WI38 (cell line): Measurements from ENCODE around the gene GNAZ.
"Not testable (repeated sequence)": the region's sequence is repeated elsewhere in the genome, so short reads cannot be mapped to it uniquely, and the experiment has no call there.

Experiments used
- H3K4me3 ChIP-seq: 2 replicates; pipeline ENCODE4 v1.5.1; 2011; ENCODE audit warnings: low read depth, mild to moderate bottlenecking, control low read depth, low read length
- TF ChIP-seq, protein P1 (sequence below): IDR thresholded peaks from 2 replicates; pipeline ENCODE4 v1.5.1; 2012; ENCODE audit warnings: low read depth, mild to moderate bottlenecking, control low read depth, low read length

GNAZ gene

GRCh38 chr22:23047265-23047664, 23.1 kb upstream of the GNAZ start:
- TF ChIP-seq, protein P1, sequence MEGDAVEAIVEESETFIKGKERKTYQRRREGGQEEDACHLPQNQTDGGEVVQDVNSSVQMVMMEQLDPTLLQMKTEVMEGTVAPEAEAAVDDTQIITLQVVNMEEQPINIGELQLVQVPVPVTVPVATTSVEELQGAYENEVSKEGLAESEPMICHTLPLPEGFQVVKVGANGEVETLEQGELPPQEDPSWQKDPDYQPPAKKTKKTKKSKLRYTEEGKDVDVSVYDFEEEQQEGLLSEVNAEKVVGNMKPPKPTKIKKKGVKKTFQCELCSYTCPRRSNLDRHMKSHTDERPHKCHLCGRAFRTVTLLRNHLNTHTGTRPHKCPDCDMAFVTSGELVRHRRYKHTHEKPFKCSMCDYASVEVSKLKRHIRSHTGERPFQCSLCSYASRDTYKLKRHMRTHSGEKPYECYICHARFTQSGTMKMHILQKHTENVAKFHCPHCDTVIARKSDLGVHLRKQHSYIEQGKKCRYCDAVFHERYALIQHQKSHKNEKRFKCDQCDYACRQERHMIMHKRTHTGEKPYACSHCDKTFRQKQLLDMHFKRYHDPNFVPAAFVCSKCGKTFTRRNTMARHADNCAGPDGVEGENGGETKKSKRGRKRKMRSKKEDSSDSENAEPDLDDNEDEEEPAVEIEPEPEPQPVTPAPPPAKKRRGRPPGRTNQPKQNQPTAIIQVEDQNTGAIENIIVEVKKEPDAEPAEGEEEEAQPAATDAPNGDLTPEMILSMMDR, result no peak

DNA sequence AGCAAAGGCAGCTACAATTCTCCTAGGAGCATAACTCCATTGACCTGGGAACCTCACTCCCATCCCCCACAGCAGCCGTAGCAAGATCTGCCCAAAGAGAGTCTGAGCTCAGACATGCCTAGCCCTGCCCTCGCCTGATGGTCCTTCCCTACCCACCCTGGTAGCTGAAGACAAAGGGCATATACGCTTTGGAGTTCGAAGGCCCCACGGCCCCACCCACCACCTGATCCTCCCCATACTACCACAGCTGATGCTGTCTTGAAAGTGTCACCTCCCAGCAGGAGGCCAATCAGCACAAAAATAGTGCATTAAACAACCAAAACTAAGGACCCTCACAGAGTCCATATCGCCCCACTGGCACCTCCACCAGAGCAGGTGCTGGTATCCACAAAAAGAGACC, 22.6 kb upstream of the GNAZ start:
- no peak overlapping the region for H3K4me3 ChIP-seq
- TF ChIP-seq, protein P1, result no peak

More at GRCh38 chr22:23047265-23047664, 23.1 kb upstream of the GNAZ start:
- no peak overlapping the region for H3K4me3 ChIP-seq

GRCh38 chr22:23050546-23050945, 19.8 kb upstream of the GNAZ start:
- H3K4me3 ChIP-seq, result not testable (repeated sequence)

- TF ChIP-seq, protein P1, result no peak
- no peak overlapping the region for H3K4me3 ChIP-seq
Measured at GRCh38 chr22:23053051-23053707, 17.1 kb upstream of the GNAZ start.

DNA sequence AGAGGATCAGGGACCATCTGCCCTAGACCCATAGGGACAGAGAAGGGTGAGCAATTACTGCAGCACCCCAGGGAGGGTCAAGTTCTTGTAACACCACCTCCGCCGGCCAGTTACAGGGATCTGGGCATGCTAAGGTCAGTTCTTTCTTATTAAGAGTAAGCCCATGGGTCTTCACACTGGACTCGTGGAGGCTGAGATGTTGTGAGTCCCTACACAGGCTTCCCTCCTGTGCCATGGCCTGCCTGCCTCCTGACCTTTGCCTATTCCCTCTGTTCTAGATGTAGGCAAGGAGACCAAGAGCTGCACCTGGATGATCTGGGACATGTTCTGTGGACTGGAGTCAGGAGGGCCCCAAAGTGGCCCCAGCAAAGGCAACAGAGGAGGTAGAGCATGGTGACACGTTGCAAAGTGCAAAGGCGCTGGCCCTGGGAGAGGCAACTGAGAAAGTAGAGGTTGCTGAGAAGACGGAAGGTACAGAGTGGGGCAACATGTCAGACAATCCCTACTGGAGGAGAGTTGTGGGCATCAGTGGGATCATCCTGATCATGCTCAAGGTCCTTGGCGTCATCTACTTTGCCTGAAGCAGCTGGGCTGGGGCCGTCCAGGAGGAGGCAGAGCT, 16.3 kb upstream of the GNAZ start:
- no peak overlapping the region for H3K4me3 ChIP-seq
- TF ChIP-seq, protein P1, result no peak

GRCh38 chr22:23054531-23055257, 15.6 kb upstream of the GNAZ start:
- H3K4me3 ChIP-seq, result no peak overlapping the region
- TF ChIP-seq, protein P1, result no peak

GRCh38 chr22:23055449-23056179, 14.7 kb upstream of the GNAZ start:
- no peak overlapping the region for H3K4me3 ChIP-seq
- TF ChIP-seq, protein P1, result no peak
